Hematopoietic multipotent progenitor cell treated with erythropoietin and hydrocortisone succinate and interleukin-3 and kit ligand, for 17 days (in vitro differentiated cells): Measurements from ENCODE around the gene PLBD1.

Source experiments
- DNase-seq: peaks from one replicate; pipeline ENCODE4 v3.0.0-alpha.2; 2015; ENCODE audit warnings: low spot score

The PLBD1 gene

GRCh38 chr12:14567351-14568162 is at the start of gene PLBD1:
Gene PLBD1, minus strand, starts transcription at chr12:14567883. Its CDS starts 187 bp downstream, at chr12:14567696.
- DNase-seq, result no peak

- no peak for DNase-seq
Measured at GRCh38 chr12:14614704-14615121, 47.0 kb upstream of the PLBD1 start.

GRCh38 chr12:14613718-14614117 is 46.0 kb upstream of the PLBD1 start:
- no peak for DNase-seq

GRCh38 chr12:14612898-14613445 is 45.3 kb upstream of the PLBD1 start:
- DNase-seq, result no peak

- no peak for DNase-seq
Measured at GRCh38 chr12:14612250-14612649, 44.6 kb upstream of the PLBD1 start.

GRCh38 chr12:14611640-14612203 is 44.0 kb upstream of the PLBD1 start:
- DNase-seq, result no peak

GRCh38 chr12:14607568-14607967 is 39.9 kb upstream of the PLBD1 start:
- no peak for DNase-seq

GRCh38 chr12:14605401-14605989 is 37.8 kb upstream of the PLBD1 start:
- DNase-seq, result no peak

GRCh38 chr12:14601692-14602478 is 34.2 kb upstream of the PLBD1 start:
- no peak for DNase-seq

GRCh38 chr12:14597480-14597879 is 29.8 kb upstream of the PLBD1 start:
- DNase-seq, result no peak

- no peak for DNase-seq
Measured at GRCh38 chr12:14591719-14592118, 24.0 kb upstream of the PLBD1 start.

GRCh38 chr12:14589169-14590004 is 21.7 kb upstream of the PLBD1 start:
- DNase-seq, result no peak

- DNase-seq, result no peak
Measured at GRCh38 chr12:14588571-14588970, 20.9 kb upstream of the PLBD1 start.

- no peak for DNase-seq
Measured at GRCh38 chr12:14578646-14579045, 11.0 kb upstream of the PLBD1 start.

GRCh38 chr12:14577344-14577743 is 9.7 kb upstream of the PLBD1 start:
- no peak for DNase-seq

- no peak for DNase-seq
Measured at GRCh38 chr12:14576896-14577295, 9.2 kb upstream of the PLBD1 start.

- no peak for DNase-seq
Measured at GRCh38 chr12:14575585-14575984, 7.9 kb upstream of the PLBD1 start.

- no peak for DNase-seq
Measured at GRCh38 chr12:14573118-14573517, 5.4 kb upstream of the PLBD1 start.

- no peak for DNase-seq
Measured at GRCh38 chr12:14572401-14572800, 4.7 kb upstream of the PLBD1 start.

GRCh38 chr12:14571779-14572178 is 4.1 kb upstream of the PLBD1 start:
- no peak for DNase-seq

GRCh38 chr12:14570231-14570630 is 2.5 kb upstream of the PLBD1 start:
- no peak for DNase-seq
